D721Med (cell line): ENCODE results near the gene PIP5K1B.

ENCODE experiments used
- DNase-seq: peaks from one replicate; pipeline ENCODE4 v3.0.0; 2011; ENCODE audit warnings: low spot score; ENCODE audit not compliant: insufficient read length
- FAIRE-seq: peaks from 2 replicates; lab custom pipeline; 2011; peaks lifted over from hg19 to GRCh38; lab: Jason Lieb, UNC
- TF ChIP-seq, protein P1 (sequence below): IDR thresholded peaks from 2 replicates; pipeline ENCODE4 v1.5.1; 2012; ENCODE audit warnings: mild to moderate bottlenecking, control low read depth; ENCODE audit not compliant: insufficient read depth; ENCODE audit errors: missing control alignments

PIP5K1B gene

DNA sequence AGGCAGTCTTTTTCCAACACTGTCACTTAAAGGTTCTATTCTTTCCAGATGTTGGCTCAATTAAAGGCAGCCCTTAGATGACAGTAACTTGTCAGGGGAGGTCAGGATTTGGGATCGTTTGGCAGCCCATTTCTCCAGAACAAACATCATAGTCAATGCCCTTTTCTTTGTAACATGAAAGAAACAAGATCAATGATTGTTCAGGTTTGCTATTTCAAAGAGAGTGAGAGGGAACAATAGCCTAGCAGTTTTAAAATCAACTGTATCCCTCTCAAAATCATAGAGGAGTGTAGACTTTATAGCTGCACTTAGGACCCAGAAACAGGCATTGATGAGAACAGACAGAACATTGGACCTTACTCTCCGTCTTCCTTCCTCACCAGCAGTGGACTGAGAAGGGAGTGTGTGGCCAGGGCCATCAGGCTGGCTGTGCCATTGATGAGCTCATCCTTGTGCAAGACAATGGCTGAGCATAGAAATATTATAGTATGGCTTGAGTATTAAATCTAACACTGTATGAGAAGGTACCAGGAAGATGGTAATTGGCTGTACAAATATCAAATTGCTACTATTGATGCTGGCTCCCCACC, 130.0 kb downstream of the PIP5K1B start:
- DNase-seq (no peak), FAIRE-seq (no peak)
- TF ChIP-seq, protein P1, sequence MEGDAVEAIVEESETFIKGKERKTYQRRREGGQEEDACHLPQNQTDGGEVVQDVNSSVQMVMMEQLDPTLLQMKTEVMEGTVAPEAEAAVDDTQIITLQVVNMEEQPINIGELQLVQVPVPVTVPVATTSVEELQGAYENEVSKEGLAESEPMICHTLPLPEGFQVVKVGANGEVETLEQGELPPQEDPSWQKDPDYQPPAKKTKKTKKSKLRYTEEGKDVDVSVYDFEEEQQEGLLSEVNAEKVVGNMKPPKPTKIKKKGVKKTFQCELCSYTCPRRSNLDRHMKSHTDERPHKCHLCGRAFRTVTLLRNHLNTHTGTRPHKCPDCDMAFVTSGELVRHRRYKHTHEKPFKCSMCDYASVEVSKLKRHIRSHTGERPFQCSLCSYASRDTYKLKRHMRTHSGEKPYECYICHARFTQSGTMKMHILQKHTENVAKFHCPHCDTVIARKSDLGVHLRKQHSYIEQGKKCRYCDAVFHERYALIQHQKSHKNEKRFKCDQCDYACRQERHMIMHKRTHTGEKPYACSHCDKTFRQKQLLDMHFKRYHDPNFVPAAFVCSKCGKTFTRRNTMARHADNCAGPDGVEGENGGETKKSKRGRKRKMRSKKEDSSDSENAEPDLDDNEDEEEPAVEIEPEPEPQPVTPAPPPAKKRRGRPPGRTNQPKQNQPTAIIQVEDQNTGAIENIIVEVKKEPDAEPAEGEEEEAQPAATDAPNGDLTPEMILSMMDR: no peak

DNA sequence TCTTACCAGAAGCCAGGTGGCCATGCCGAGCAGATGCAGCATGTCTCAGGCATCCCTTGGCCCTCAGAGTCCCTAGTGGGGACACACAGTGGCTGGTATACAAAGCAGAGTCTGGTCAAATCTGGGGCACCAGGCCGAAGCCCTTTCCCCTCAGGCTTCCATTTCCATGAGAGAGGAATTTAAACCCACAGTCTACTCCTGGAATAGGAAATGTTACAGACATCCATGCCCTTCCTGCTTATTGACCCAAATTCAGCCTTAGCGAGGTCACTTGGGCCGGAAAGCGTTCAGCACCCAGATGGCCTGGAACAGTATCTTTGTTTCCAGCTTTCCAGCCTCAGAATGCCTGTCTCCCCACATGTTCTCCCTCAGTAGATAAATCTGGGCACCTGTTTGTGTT, 131.7 kb downstream of the PIP5K1B start:
- FAIRE-seq: no peak
- TF ChIP-seq, protein P1: no peak
- DNase-seq: no peak

DNA sequence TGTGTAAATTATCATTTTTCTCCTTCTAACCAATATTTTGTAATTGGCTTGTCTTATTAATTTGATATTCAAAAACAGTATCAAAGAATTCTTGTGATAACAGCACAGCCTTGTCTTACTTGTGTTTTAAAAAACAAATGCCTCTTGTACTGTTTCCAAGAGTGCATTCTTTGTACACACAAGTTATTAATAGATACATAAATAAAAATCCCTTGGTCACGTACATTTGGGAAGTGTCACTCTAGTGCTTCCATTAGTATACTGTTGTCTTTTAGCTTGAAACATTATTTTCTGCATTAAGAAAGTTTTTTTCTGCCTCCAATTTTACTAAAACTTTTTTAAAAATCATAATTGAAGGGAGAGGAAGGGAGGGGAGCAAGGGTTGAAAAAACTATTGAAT, 133.2 kb downstream of the PIP5K1B start:
- FAIRE-seq (no peak), DNase-seq (no peak)
- TF ChIP-seq, protein P1: no peak

DNA sequence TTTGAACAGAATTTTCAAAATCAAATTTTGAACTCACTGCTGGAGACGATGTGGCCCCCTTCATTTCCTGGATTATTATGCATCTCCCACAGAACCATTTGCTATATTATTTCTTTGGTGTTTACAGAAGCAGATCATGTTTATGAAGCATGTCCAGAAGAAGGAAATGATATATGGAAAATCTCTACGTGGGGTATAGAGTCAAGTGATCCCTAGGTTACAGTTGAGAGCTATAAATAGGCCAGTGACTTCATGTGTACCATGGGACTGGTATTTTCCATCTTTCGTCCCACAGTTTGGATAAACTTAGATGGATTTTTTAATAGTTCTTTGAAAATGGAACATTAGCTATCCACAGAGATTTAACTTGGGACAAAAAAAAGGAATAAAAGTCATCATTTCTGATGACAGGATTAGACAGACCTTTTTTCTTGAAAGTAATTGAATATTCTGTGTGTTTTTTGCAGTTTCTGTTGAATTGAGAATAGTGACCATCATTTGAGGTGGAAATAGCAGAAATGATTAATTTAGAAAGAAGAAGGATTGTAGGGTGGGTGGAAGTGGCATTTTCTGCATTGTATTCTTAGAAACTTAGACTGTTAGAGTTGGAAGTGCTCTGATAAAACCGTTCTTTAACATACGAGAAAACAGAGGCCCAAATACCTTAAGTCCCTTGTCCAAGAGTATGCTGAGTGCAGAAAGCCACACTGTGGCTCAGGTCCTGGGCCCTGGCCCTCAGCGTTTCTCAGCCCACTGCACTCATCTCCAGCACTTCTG, 136.4 kb downstream of the PIP5K1B start:
- FAIRE-seq: no peak
- TF ChIP-seq, protein P1: no peak
- DNase-seq: no peak

DNA sequence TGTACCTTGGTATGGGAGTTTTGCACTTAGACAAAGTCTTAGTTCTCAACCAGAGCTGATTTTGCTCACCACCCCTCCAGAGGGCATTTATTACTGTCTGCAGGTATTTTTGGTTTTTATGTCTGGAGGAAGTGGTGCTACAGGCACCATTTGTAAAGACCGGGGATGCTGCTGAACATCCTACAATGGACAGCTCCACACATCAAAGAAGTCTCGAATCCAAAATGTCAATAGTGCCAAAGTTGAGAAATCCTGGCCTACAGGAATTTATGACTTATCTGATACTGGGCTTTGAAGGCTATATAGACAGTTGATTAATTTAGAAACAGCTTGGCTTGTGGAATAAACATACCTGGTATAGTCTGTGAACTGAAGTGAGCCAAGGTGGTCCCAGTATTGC, 137.5 kb downstream of the PIP5K1B start:
- TF ChIP-seq, protein P1: no peak
- DNase-seq (no peak), FAIRE-seq (no peak)

DNA sequence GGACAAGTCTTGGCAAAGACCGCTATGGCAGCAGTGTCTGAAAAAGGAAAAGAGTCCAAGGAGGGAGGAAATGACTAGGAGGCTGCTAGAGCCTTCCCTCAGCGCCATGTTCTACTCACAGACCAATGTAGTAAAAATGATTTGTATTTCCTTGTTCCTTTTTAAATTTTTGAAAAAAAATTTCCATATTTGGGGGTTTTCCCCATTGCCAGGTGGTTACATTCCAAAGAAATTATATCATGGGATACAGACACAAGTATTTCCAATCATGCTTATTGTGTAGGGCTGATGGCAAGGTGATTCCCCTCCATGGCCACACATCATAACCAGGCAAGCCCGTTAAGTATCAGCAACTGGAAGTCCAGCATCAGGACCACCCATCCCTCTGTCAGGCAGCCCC, 138.2 kb downstream of the PIP5K1B start:
- TF ChIP-seq, protein P1: no peak

DNA sequence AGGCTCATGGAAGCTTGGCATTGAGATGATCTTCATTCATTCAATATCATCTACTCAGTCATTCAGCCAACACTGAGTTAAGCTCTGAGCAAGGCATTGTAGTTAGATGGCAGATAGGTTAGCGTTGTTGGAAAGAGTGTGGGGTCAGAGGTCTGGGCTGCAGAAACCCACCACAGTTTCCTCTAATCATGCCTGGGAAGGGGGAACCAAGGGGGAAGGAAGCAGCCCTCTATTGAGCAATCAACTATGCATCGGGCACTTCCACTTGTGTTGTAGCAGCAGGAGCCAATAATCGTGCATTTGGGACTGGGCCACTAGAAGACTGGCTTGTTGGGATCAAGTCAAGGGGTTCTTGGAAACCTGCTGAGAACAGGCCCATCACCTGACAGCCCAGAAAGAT, 139.1 kb downstream of the PIP5K1B start:
- TF ChIP-seq, protein P1: no peak
- FAIRE-seq: no peak
- DNase-seq: no peak

More for the DNA sequence above, 138.2 kb downstream of the PIP5K1B start:
- FAIRE-seq (no peak), DNase-seq (no peak)
